Fibroblast of skin of abdomen (primary cell): ENCODE data around the gene DENND1A.
"Not testable (repeated sequence)": the region's sequence is repeated elsewhere in the genome, so short reads cannot be mapped to it uniquely, and the experiment has no call there.

Source experiments
- DNase-seq: peaks from one replicate; pipeline ENCODE4 v3.0.0-alpha.2; 2013

The DENND1A gene

GRCh38 chr9:123649909-123650308 lies 280.0 kb downstream of the DENND1A start:
- no peak for DNase-seq

- no peak for DNase-seq
These were observed 282.8 kb downstream of the DENND1A start for GRCh38 chr9:123647145-123647544.

GRCh38 chr9:123645762-123646161 lies 284.2 kb downstream of the DENND1A start:
- no peak for DNase-seq

GRCh38 chr9:123645126-123645525 lies 284.8 kb downstream of the DENND1A start:
- no peak for DNase-seq

- no peak for DNase-seq
These were observed 286.4 kb downstream of the DENND1A start for GRCh38 chr9:123643518-123643917.

GRCh38 chr9:123642291-123643278 lies 287.3 kb downstream of the DENND1A start:
- DNase-seq = no peak

- no peak for DNase-seq
These were observed 289.1 kb downstream of the DENND1A start for GRCh38 chr9:123640792-123641222.

- DNase-seq = no peak
These were observed 290.2 kb downstream of the DENND1A start for GRCh38 chr9:123639743-123640142.

GRCh38 chr9:123637945-123638634 lies 291.8 kb downstream of the DENND1A start:
- peak; percentile 9 for DNase-seq

- peak; percentile 24 for DNase-seq
These were observed 292.4 kb downstream of the DENND1A start for GRCh38 chr9:123637606-123637944.

- DNase-seq = not testable (repeated sequence)
These were observed 293.1 kb downstream of the DENND1A start for GRCh38 chr9:123636805-123637204.

- DNase-seq = no peak
These were observed 298.1 kb downstream of the DENND1A start for GRCh38 chr9:123631862-123632261.

- DNase-seq = no peak
These were observed 299.7 kb downstream of the DENND1A start for GRCh38 chr9:123630233-123630632.

GRCh38 chr9:123629531-123629930 lies 300.4 kb downstream of the DENND1A start:
- DNase-seq = no peak

GRCh38 chr9:123622711-123623241 lies 307.1 kb downstream of the DENND1A start:
- DNase-seq = no peak

- DNase-seq = no peak
These were observed 309.7 kb downstream of the DENND1A start for GRCh38 chr9:123620239-123620638.

- DNase-seq = no peak
These were observed 311.8 kb downstream of the DENND1A start for GRCh38 chr9:123617952-123618678.

GRCh38 chr9:123617286-123617685 lies 312.6 kb downstream of the DENND1A start:
- DNase-seq = no peak

GRCh38 chr9:123616707-123617106 lies 313.2 kb downstream of the DENND1A start:
- DNase-seq = no peak

- no peak for DNase-seq
These were observed 314.5 kb downstream of the DENND1A start for GRCh38 chr9:123615381-123615780.

- DNase-seq = no peak
These were observed 315.3 kb downstream of the DENND1A start for GRCh38 chr9:123614306-123615263.
